ENCODE data around the gene PRR15.

PRR15 gene

DNA sequence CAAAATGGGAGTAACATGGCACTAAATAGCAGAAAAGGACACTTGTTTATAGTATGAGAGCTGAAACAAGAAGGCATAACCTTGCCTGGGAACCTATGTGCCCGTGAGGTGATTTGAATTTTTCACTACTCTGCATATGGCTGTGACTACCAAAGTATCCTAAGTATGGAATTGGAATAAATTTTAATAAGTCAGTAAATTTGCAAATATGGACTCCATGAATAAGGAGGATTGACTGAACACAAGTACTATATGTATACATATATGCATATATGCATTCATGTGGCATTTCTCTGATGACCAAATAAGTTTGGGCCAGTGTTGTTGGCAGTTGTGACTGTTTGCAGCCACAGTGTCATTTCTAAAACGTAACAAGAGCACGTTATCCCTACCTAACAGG lies 34.5 kb downstream of the PRR15 start:
- H3K4me3 ChIP-seq (replicated peaks; ENCODE audit: insufficient read depth, low read length): no peak overlapping the region
- no peaks in the 10 kb centered on the region for H3K27me3 ChIP-seq (ENCODE audit: insufficient read depth, poor library complexity, severe bottlenecking)
- no peak overlapping the region for H3K27ac ChIP-seq (replicated peaks)
- TF ChIP-seq POLR2AphosphoS5 (IDR thresholded peaks at IDR 0.05; ENCODE audit: low read depth): no peak
- no peak for DNase-seq (ENCODE audit: low read depth in 1 of 2, low spot score in 1 of 2)

DNA sequence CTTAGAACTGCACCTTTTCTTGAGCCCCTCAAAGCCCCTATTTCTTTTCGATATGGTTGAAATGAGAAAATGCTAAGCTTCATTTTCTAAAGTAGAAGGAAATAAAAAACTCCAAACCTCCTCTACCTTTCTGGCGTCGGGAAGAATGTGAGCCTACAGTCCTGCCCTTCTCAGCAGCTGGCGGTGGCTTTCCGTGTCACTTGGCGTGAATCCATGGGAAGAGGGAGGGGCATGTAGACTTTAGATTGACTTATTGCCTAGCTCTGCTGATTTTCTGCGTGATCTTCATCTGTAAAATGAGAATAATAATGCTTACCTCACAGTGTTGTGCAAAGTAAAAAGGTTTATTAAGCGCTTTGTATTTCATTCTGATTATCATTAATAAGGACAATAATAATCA lies 35.0 kb downstream of the PRR15 start:
- Histone ChIP-seq H3K4me3 (replicated peaks; ENCODE audit: insufficient read depth, low read length) (no peak overlapping the region), H3K27ac (replicated peaks) (no peak overlapping the region), H3K27me3 (ENCODE audit: insufficient read depth, poor library complexity, severe bottlenecking) (no peaks in the 10 kb centered on the region)
- TF ChIP-seq, protein P1, sequence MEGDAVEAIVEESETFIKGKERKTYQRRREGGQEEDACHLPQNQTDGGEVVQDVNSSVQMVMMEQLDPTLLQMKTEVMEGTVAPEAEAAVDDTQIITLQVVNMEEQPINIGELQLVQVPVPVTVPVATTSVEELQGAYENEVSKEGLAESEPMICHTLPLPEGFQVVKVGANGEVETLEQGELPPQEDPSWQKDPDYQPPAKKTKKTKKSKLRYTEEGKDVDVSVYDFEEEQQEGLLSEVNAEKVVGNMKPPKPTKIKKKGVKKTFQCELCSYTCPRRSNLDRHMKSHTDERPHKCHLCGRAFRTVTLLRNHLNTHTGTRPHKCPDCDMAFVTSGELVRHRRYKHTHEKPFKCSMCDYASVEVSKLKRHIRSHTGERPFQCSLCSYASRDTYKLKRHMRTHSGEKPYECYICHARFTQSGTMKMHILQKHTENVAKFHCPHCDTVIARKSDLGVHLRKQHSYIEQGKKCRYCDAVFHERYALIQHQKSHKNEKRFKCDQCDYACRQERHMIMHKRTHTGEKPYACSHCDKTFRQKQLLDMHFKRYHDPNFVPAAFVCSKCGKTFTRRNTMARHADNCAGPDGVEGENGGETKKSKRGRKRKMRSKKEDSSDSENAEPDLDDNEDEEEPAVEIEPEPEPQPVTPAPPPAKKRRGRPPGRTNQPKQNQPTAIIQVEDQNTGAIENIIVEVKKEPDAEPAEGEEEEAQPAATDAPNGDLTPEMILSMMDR (IDR thresholded peaks at IDR 0.05; ENCODE audit: insufficient read depth, low read length): no peak
- TF ChIP-seq POLR2AphosphoS5 (IDR thresholded peaks at IDR 0.05; ENCODE audit: low read depth): no peak
- TF ChIP-seq, protein P2, sequence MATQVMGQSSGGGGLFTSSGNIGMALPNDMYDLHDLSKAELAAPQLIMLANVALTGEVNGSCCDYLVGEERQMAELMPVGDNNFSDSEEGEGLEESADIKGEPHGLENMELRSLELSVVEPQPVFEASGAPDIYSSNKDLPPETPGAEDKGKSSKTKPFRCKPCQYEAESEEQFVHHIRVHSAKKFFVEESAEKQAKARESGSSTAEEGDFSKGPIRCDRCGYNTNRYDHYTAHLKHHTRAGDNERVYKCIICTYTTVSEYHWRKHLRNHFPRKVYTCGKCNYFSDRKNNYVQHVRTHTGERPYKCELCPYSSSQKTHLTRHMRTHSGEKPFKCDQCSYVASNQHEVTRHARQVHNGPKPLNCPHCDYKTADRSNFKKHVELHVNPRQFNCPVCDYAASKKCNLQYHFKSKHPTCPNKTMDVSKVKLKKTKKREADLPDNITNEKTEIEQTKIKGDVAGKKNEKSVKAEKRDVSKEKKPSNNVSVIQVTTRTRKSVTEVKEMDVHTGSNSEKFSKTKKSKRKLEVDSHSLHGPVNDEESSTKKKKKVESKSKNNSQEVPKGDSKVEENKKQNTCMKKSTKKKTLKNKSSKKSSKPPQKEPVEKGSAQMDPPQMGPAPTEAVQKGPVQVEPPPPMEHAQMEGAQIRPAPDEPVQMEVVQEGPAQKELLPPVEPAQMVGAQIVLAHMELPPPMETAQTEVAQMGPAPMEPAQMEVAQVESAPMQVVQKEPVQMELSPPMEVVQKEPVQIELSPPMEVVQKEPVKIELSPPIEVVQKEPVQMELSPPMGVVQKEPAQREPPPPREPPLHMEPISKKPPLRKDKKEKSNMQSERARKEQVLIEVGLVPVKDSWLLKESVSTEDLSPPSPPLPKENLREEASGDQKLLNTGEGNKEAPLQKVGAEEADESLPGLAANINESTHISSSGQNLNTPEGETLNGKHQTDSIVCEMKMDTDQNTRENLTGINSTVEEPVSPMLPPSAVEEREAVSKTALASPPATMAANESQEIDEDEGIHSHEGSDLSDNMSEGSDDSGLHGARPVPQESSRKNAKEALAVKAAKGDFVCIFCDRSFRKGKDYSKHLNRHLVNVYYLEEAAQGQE (IDR thresholded peaks at IDR 0.05; ENCODE audit: insufficient replicate concordance, low read depth): no peak
- no peak for TF ChIP-seq GABPA (IDR thresholded peaks at IDR 0.05; ENCODE audit: low read depth)
- no peak for TF ChIP-seq SPI1 (IDR thresholded peaks at IDR 0.05; ENCODE audit: borderline replicate concordance, low read depth)
- DNase-seq (ENCODE audit: low read depth in 1 of 2, low spot score in 1 of 2): no peak

DNA sequence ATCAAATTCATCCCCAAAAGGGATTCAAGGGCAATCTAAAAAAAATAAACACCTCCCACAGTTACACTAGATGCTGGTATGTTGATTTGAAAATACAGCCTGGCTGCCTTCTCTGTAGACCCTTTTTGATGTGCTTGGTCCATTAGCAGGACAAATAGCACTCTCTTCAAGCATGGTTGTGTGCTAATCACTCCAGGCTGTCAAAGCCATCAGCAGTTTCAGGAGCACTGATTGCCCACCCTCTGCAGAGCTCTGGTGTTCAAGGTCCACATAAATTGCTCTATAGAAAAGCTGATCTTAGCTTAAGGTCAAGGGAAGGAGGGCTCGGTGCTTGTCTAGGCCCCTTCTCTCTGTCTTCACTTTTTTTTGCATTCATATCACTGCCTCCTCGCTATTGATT lies 35.4 kb downstream of the PRR15 start:
- DNase-seq (ENCODE audit: low read depth in 1 of 2, low spot score in 1 of 2): no peak
- H3K27me3 ChIP-seq (ENCODE audit: insufficient read depth, poor library complexity, severe bottlenecking): no peaks in the 10 kb centered on the region
- TF ChIP-seq, protein P1 (IDR thresholded peaks at IDR 0.05; ENCODE audit: insufficient read depth, low read length): no peak

DNA sequence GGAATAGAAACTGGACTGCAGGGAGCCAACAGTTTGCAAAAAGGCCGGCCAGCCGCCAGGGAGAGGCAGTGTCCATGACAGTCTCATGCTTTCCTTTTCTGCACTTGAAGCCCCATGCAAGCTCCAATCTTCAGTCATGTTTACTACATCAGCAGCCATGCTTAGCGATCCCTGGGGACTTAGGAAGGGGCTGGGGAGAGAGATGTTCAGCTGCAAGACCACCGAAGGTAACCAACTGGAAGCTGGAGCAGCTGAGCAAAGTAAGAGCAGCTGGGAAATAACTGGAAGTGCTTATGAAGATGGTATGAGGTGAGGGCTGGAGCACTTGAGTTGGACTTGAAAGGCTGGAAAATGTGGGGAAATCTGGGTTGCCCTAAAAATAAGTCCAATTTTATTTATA lies 37.0 kb downstream of the PRR15 start:
- no peak overlapping the region for H3K4me3 ChIP-seq (replicated peaks; ENCODE audit: insufficient read depth, low read length)
- H3K27me3 ChIP-seq (ENCODE audit: insufficient read depth, poor library complexity, severe bottlenecking): no peaks in the 10 kb centered on the region
- H3K27ac ChIP-seq (replicated peaks): no peak overlapping the region
- no peak for TF ChIP-seq SPI1 (IDR thresholded peaks at IDR 0.05; ENCODE audit: borderline replicate concordance, low read depth)
- TF ChIP-seq, protein P2 (IDR thresholded peaks at IDR 0.05; ENCODE audit: insufficient replicate concordance, low read depth): no peak
- TF ChIP-seq GABPA (IDR thresholded peaks at IDR 0.05; ENCODE audit: low read depth): no peak
- TF ChIP-seq POLR2AphosphoS5 (IDR thresholded peaks at IDR 0.05; ENCODE audit: low read depth): no peak
- TF ChIP-seq, protein P1 (IDR thresholded peaks at IDR 0.05; ENCODE audit: insufficient read depth, low read length): no peak
- DNase-seq (ENCODE audit: low read depth in 1 of 2, low spot score in 1 of 2): no peak

More for the DNA sequence above, 35.4 kb downstream of the PRR15 start:
- H3K27ac ChIP-seq (replicated peaks): no peak overlapping the region
- no peak overlapping the region for H3K4me3 ChIP-seq (replicated peaks; ENCODE audit: insufficient read depth, low read length)
